Endothelial cell of umbilical vein (primary cell): Measurements from ENCODE around the gene TUBA1C. TPM values are rescaled to one million over a fixed set of nuclear protein-coding genes. Genes with fewer than 3 reads are reported as not detected.

Experiments used
- BruUV-seq: library from RNA; stranded (reverse); fragments of 400-500 nt; replicated peaks from 2 replicates; lab custom pipeline; 2021; lab: Mats Ljungman, UMichigan
- CTCF ChIA-PET: fragments of 300-600, 350-600 bp; sonication (Branson Sonifier 250); formaldehyde crosslinking; loops from one replicate; lab custom pipeline; 2021; ENCODE audit warnings: antibody characterized with exemption, inconsistent platforms; lab: Charles Lee
- POLR2A ChIA-PET: fragments of 300-600, 350-600 bp; sonication (Branson Sonifier 250); formaldehyde crosslinking; loops from one replicate; lab custom pipeline; 2021; ENCODE audit warnings: antibody characterized with exemption, inconsistent platforms; lab: Charles Lee
- DNase-seq: peaks from one replicate; pipeline ENCODE4 v3.0.0-alpha.2; 2011; ENCODE audit warnings: low read depth, low spot score
- FAIRE-seq: peaks from 2 replicates; lab custom pipeline; 2011; peaks lifted over from hg19 to GRCh38; lab: Jason Lieb, UNC
- H2AFZ ChIP-seq: 2 replicates; pipeline ENCODE4 v1.6.0; 2012; ENCODE audit warnings: low read depth, low read length, control low read depth, inconsistent platforms
- H3K27ac ChIP-seq: 2 replicates; pipeline ENCODE4 v1.5.1; 2011; ENCODE audit warnings: low read depth, mild to moderate bottlenecking, control low read depth, low read length, moderate library complexity; ENCODE audit not compliant: insufficient read depth
- H3K27me3 ChIP-seq, 2 experiments: 2 replicates each; pipeline versions ENCODE4 v1.6.0 to v1.6.1; 2011; ENCODE audit warnings: low read length in 2 of 2, mixed read lengths in 1 of 2; ENCODE audit not compliant: control insufficient read depth in 2 of 2, insufficient read depth in 2 of 2
- H3K36me3 ChIP-seq, 2 experiments: 2 replicates in 1 of 2; 3 replicates in 1 of 2; pipeline ENCODE4 v1.5.1; 2011; ENCODE audit warnings: low read length in 2 of 2, mild to moderate bottlenecking in 1 of 2, moderate library complexity in 1 of 2; ENCODE audit not compliant: control insufficient read depth in 2 of 2, insufficient read depth in 2 of 2; ENCODE audit errors: extremely low read depth in 1 of 2
- H3K4me1 ChIP-seq: 3 replicates; pipeline ENCODE4 v1.5.1; 2011; ENCODE audit warnings: mild to moderate bottlenecking, low read length; ENCODE audit not compliant: control insufficient read depth, insufficient read depth; ENCODE audit errors: extremely low read depth
- H3K4me2 ChIP-seq: 2 replicates; pipeline ENCODE4 v1.6.1; 2011; ENCODE audit warnings: low read length, control low read depth, mixed read lengths; ENCODE audit not compliant: insufficient read depth
- H3K4me3 ChIP-seq, 3 experiments: fragments of 200-600 bp in 1 of 3; sonication (generic), shearing (Covaris generic) in 1 of 3; replicated peaks in 1 of 3; 2 replicates each; pipeline ENCODE4 v1.5.1; 2011 to 2016; ENCODE audit warnings: control low read depth in 3 of 3, low read length in 3 of 3, mild to moderate bottlenecking in 2 of 3, inconsistent platforms in 1 of 3, low read depth in 1 of 3, moderate library complexity in 1 of 3; ENCODE audit not compliant: insufficient read depth in 1 of 3
- H3K79me2 ChIP-seq: 2 replicates; pipeline ENCODE4 v1.6.0; 2012; ENCODE audit warnings: low read length, inconsistent platforms; ENCODE audit not compliant: control insufficient read depth, insufficient read depth
- H3K9ac ChIP-seq: replicated peaks from 2 replicates; pipeline ENCODE3; 2011; ENCODE audit warnings: low read length, control low read depth; ENCODE audit not compliant: insufficient read depth; ENCODE audit errors: extremely low read depth
- H3K9me1 ChIP-seq: replicated peaks from 3 replicates; pipeline ENCODE4 v1.6.0; 2011; ENCODE audit warnings: mild to moderate bottlenecking, low read length; ENCODE audit not compliant: control insufficient read depth, insufficient read depth; ENCODE audit errors: extremely low read depth
- H3K9me3 ChIP-seq: replicated peaks from 2 replicates; pipeline ENCODE4 v1.5.1; 2012; ENCODE audit warnings: low read length, inconsistent platforms; ENCODE audit not compliant: control insufficient read depth, insufficient read depth
- H4K20me1 ChIP-seq: replicated peaks from 2 replicates; pipeline ENCODE3; 2011; ENCODE audit warnings: mild to moderate bottlenecking, low read length; ENCODE audit not compliant: control insufficient read depth, insufficient read depth; ENCODE audit errors: extremely low read depth
- EZH2 ChIP-seq: IDR thresholded peaks from 2 replicates; pipeline ENCODE4 v1.6.1; 2012; ENCODE audit warnings: borderline replicate concordance, low read depth, mild to moderate bottlenecking, moderate library complexity, low read length, inconsistent platforms; ENCODE audit not compliant: severe bottlenecking
- FOS ChIP-seq: IDR thresholded peaks from 2 replicates; pipeline ENCODE4 v1.6.1; 2011; ENCODE audit warnings: mild to moderate bottlenecking, low read length, moderate library complexity, borderline replicate concordance; ENCODE audit not compliant: insufficient read depth
- GATA2 ChIP-seq: IDR thresholded peaks from 2 replicates; pipeline ENCODE4 v1.7.0; 2011; ENCODE audit warnings: low read depth, mild to moderate bottlenecking, moderate library complexity, mixed read lengths, low read length; ENCODE audit not compliant: insufficient read length, insufficient read depth
- JUN ChIP-seq: IDR thresholded peaks from 2 replicates; pipeline ENCODE4 v1.6.1; 2011; ENCODE audit warnings: borderline replicate concordance, low read depth; ENCODE audit not compliant: insufficient read length, insufficient read depth
- MYC ChIP-seq: IDR thresholded peaks from one replicate; pipeline ENCODE4 v1.6.1; 2011; ENCODE audit warnings: mild to moderate bottlenecking, low read depth, low read length
- POLR2A ChIP-seq: IDR thresholded peaks from 2 replicates; pipeline ENCODE4 v1.6.1; 2012; ENCODE audit warnings: low read depth, mild to moderate bottlenecking, control low read depth, low read length
- POLR2AphosphoS5 ChIP-seq: IDR thresholded peaks from 2 replicates; pipeline ENCODE4 v1.6.1; 2012; ENCODE audit warnings: low read depth, mild to moderate bottlenecking, control low read depth, low read length, moderate library complexity; ENCODE audit not compliant: insufficient read depth
- dilution Hi-C: fragments of 300-500 bp; cut with MboI; formaldehyde crosslinking; loops from one replicate; pipeline ENCODE4 v1.15.0; 2019; ENCODE audit warnings: low sequenced_read_pairs; ENCODE audit not compliant: extremely low pct_ligation_motif_present
- intact Hi-C: fragments of 100-400 bp; cut with micrococcal nuclease; formaldehyde crosslinking; loops from one replicate; pipeline ENCODE4 v1.10.0; 2022
- polyA plus RNA-seq, 4 experiments: library from polyadenylated mRNA; depleted of rRNA in 3 of 4; stranded (reverse) in 3 of 4; unstranded in 1 of 4; fragments of >200 nt; gene quantifications; 2 replicates each; pipeline versions ENCODE4 v1.2.1 to v1.2.3, GENCODE V29; 2011 to 2012; ENCODE audit warnings: missing spikeins in 1 of 4
- total RNA-seq: library from RNA; stranded (reverse); gene quantifications from 2 replicates; pipeline ENCODE4 v1.2.3, GENCODE V29; 2021
- TF ChIP-seq, protein P1 (sequence below): IDR thresholded peaks from 2 replicates; pipeline ENCODE4 v1.6.1; 2011; ENCODE audit not compliant: insufficient read depth, insufficient read length
- TF ChIP-seq, protein P2 (sequence below), 2 donors: IDR thresholded peaks; 1 replicate in 1 of 2; 2 replicates in 1 of 2; pipeline ENCODE4 v1.5.1; 2011; ENCODE audit warnings: low read length in 2 of 2, mild to moderate bottlenecking in 2 of 2, moderate library complexity in 2 of 2, control low read depth in 1 of 2, inconsistent platforms in 1 of 2, low read depth in 1 of 2; ENCODE audit not compliant: insufficient read depth in 1 of 2; ENCODE audit errors: extremely low read depth in 1 of 2

TUBA1C gene
- total and polyA plus RNA-seq, 2 donors (not counting 3 experiments of a cell fraction or from before 2014, with no cell fraction given), result 515 to 2,063 TPM

DNA sequence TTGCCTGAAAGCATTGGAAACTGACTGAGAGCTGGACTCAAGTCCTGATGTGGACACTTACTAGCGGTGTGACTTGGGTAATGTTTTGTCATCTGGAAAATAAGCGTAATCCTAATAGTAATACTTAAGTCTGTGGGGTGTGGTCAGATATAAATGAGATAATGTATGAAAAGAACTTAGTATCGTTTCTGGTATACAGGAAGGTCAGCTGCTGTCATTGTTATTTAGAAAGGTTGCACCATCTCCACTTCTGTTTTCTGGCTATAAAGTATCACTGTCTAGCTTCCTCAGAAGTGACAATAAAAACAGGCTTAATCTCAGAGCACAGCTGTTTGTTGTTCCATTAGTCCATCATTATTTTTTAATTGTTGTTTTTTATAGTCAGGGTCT is 34.1 kb upstream of the TUBA1C start:
- no peak overlapping the region for H3K9ac ChIP-seq
- H3K4me2 ChIP-seq, result no peak overlapping the region
- no peaks in the 10 kb centered on the region for H3K36me3 ChIP-seq
- no peaks in the 10 kb centered on the region for H3K79me2 ChIP-seq
- no peak for TF ChIP-seq GATA2
- TF ChIP-seq EZH2, result no peak
- TF ChIP-seq POLR2A, result no peak
- TF ChIP-seq, protein P1, sequence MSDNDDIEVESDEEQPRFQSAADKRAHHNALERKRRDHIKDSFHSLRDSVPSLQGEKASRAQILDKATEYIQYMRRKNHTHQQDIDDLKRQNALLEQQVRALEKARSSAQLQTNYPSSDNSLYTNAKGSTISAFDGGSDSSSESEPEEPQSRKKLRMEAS, result no peak
- no peak for TF ChIP-seq JUN
- TF ChIP-seq, protein P2, sequence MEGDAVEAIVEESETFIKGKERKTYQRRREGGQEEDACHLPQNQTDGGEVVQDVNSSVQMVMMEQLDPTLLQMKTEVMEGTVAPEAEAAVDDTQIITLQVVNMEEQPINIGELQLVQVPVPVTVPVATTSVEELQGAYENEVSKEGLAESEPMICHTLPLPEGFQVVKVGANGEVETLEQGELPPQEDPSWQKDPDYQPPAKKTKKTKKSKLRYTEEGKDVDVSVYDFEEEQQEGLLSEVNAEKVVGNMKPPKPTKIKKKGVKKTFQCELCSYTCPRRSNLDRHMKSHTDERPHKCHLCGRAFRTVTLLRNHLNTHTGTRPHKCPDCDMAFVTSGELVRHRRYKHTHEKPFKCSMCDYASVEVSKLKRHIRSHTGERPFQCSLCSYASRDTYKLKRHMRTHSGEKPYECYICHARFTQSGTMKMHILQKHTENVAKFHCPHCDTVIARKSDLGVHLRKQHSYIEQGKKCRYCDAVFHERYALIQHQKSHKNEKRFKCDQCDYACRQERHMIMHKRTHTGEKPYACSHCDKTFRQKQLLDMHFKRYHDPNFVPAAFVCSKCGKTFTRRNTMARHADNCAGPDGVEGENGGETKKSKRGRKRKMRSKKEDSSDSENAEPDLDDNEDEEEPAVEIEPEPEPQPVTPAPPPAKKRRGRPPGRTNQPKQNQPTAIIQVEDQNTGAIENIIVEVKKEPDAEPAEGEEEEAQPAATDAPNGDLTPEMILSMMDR (IDR thresholded peaks at IDR 0.05; ENCODE audit: extremely low read depth in 1 of 2, insufficient read depth in 1 of 2, low read depth in 1 of 2, low read length in 2 of 2), result no peak
- no peak for TF ChIP-seq FOS
- no peak for TF ChIP-seq POLR2AphosphoS5
- TF ChIP-seq MYC, result no peak
- no peaks in the 10 kb centered on the region for H3K9me3 ChIP-seq
- peaks cover 12% of the 10 kb centered on the region for H3K4me1 ChIP-seq
- H3K27ac ChIP-seq, result no peak overlapping the region
- ChIA-PET POLR2A (interaction anchor here (0.5 to 3.3 kb wide), 3 partner anchors 35 to 100 kb away, joined by 3 to 10 read pairs (median 5); partner anchors contain the start of genes TUBA1A and TUBA1B), CTCF (interaction anchor here (0.8 to 1.6 kb wide), 6 partner anchors 9 to 167 kb away, joined by 3 to 5 read pairs (median 3); partner anchors contain the start of gene TUBA1B)
- H3K4me3 ChIP-seq, result no peak overlapping the region
- FAIRE-seq, result no peak
- H3K27me3 ChIP-seq, result no peaks in the 10 kb centered on the region
- dilution Hi-C loops (no loop called here), intact Hi-C loops (no loop called here)
- H3K9me1 ChIP-seq, result no peaks in the 10 kb centered on the region
- no peaks in the 10 kb centered on the region for H4K20me1 ChIP-seq
- no peak for DNase-seq
- no TSS peak for BruUV-seq
- H2AFZ ChIP-seq, result no peak overlapping the region
